CD4-positive, alpha-beta T cell treated with Interleukin-10 for 1 hour (primary cell): ENCODE results near the gene HS3ST5.
"Not testable (repeated sequence)": the region's sequence is repeated elsewhere in the genome, so short reads cannot be mapped to it uniquely, and the experiment has no call there.

ENCODE experiments used
- DNase-seq: peaks from one replicate; pipeline ENCODE4 v3.0.0-alpha.2; 2020

The HS3ST5 gene

DNA sequence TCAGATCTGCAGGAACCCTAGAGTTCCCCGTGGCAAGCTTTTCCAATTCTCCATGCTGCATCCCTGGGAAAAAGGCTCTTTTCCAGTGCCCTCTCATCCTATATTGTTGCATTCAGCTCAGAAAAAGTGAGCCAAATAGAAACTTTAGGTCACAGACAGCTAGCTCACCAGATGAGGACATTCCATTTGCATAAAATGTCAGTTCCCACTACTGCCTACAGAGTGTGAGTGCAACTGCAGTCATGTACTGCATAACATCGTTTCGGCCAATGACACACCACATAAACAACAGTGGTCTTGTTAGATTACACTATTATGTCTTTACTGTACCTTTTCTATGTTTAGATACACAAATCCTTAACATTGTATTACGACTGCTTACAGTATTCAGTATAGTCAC is 8.6 kb downstream of the HS3ST5 start:
- DNase-seq = no peak

GRCh38 chr6:114327074-114327473 is 15.7 kb downstream of the HS3ST5 start:
- DNase-seq = no peak

DNA sequence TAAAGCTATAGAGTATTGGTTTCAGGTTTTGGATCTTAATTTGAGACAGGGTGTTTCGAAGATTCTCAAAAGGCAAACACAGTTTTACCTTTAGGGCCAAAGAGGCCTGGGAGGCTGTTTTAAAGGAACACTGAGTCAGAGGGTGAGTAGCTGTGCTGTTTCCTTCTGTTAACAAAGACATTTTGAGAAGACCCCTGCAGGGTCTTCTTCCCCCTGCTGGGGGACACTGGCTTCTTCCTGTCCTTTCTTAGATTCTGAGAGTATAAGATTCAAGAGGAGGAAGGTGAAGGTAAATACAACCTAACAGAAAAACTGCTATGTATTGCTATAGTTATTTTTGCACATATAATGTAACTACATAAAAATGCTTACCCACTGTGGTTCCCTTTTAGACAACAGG is 19.0 kb downstream of the HS3ST5 start:
- DNase-seq = no peak

GRCh38 chr6:114319749-114320148 is 23.1 kb downstream of the HS3ST5 start:
- DNase-seq = no peak

DNA sequence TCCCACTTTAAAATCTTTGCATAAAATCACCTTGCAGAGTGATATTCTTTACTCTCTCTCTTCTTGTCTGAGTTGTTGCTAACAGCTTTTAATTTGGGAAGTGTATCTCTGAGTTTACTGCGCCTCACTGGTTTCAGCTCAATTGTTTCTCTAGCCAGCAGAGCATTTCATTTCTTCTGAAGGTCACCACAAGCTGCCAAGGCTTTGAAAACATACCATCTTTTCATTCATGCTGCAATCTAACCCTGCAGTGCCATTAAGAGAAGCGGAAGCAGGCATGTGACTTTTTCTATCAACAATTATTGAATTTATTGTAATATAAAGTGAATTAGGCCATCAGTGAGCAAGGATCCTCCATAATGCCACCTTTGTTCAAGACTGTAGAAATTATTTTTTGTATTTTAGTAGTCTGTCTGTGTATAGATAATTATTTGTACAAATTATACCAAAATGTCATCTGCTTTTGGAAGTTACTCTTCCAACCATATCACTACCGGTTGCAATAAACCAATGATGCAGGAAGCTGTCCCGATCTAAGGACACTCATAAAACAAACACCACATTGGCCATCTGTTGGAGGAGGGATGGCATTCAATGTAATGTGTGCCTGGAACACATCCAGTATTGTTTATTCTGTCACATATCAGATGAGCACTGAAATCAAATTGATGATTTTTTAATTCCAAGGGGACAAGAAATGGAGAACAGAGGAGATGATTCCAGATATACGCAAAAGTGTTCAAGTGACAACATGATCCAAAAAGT is 26.8 kb downstream of the HS3ST5 start:
- DNase-seq = no peak

GRCh38 chr6:114313816-114314215 is 29.0 kb downstream of the HS3ST5 start:
- not testable (repeated sequence) for DNase-seq

DNA sequence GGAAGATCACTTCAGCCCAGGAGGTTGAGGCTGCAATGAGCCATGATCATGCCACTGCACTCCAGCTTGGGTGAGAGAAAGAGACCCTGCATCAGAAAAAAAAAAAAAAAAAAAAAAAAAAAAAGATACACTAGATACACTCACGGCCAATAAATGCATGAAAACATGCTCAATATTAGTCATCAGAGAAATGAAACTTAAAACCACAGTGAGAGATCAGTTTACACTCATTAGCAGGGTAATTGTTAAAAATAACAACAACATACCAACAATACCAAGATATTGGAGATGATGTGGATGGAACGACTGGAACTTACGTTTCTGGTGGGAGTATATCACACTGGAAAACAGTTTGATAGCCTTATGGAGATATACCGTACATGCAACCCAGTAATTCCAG is 29.9 kb downstream of the HS3ST5 start:
- no peak for DNase-seq

DNA sequence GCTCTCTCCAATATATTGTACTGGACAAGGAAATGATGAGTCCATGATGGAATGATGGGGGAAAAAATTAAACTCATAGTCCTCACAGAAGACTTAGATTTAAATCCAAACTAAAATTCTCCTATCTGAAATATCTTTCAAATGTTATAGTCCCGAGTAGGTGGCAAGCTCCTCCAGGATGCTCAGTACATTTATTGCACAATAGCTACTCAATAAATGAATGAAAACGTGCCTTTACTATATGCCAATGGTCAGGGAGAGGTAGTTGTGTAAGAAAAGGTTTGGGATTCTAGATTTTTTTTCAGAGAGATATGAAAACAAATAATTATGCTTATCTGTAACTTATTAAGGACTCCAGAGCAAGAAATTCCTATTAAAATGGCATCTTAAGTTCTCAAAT is 32.8 kb downstream of the HS3ST5 start:
- no peak for DNase-seq

DNA sequence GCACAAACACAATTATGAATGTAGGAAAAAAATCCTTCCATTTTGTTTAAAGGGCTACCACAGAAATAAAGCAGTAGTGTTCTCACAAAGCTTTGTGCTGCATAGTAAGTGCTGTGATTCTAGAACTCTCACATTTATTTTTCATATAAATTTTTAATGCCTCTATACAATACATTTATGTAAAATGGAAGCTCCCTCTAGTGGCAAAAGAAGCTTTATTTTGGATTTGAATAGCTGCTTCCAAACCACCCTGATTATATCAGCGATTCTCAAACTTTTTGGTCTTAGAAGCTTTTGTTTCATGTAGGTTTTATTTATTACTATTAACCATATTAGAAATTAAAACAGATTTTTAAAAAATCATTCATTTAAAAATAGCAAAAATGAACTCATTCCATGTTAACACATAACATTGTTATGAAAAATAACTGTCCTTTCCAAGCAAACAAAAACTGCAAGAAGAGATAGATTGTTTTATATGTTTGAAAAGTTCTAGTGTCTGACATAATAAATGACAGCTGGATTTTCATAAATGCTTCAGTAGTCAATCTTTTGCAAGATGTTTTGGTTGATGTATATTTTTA is 38.4 kb downstream of the HS3ST5 start:
- DNase-seq = no peak

DNA sequence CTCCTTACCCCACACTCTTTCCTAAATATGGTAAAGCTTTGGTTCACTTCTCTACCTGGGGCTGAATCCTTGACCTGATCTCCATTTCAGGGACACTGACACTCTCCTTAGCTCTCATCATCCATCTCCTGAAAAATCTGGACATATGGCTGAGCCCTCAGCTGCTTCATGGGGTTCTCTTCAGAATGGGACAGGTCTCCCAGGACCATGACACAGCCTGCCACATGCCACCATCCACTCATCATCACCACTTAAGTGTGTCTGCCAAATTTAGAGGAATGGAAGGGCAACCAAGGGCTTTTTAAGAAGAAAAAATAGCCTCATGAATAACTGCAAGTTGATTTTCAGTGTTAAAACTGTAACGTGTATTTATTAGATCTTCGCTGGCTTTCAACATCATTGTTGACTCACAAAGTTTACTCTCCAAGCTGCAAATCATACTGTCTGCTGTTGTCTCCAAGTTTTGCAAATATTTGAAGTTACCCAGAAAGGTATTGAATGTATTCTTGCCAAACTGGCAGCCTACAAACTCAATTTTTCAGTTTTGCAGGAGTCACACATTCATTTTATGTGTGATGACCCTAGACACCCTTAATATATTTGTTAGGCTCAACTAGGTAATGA is 41.1 kb downstream of the HS3ST5 start:
- DNase-seq = no peak

DNA sequence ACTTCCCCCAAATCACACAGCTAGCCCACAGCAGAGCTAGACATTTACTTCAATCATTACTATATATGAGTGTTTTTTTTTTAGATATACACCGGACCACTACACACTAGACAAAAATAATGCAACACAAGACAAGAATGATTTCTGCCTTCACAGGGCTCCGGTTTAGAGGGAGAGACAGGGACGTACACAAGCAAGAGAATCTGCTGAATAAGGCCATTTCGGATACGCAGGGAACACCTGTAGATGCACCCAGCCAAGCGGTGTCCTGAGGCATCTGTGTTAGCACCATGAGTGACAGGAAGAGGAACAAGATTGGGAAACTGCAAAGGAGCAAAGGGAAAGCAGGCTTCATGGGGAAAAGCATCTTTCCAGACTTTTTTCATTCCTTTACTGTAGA is 45.7 kb downstream of the HS3ST5 start:
- DNase-seq = no peak

GRCh38 chr6:114292431-114292830 is 50.4 kb downstream of the HS3ST5 start:
- DNase-seq = no peak

DNA sequence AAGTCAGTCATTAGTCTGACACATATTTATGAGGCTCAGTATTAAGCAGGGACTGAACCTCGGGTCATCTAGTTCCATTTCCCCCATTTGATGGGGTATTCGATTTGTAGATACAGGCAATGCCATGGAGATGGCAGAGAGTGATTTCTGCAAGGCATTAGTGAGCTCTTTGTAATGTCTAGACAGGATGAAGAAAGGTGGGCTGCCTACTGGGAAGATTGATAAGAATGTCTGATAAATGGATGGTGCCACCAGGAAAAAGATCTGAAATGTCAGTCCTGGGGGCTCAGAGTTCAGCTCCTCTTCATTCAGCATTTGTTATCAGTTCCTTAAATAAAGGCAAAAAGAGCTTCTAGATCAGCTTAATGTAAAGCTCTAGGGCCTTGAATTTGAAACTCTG is 51.4 kb downstream of the HS3ST5 start:
- no peak for DNase-seq

DNA sequence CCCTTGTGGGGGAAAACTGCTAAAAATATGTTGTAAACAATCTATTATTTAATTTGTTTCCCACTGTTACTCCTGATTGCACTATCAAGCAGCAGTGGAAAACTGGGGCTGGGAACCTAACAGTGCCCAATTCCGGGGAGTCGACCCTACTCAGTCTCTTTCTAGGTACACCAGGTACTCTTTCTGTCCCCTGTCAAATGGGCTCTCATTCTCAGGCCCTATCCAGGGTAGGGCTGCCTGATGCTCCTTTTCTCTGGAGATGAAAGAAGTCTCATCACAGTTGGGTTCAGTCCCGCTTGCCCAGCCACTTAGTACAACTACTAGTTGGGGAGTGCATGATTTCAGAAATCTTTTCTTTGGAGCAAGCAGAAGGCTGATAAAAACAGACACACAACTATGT is 52.0 kb downstream of the HS3ST5 start:
- DNase-seq = no peak

GRCh38 chr6:114288701-114289495 is 53.9 kb downstream of the HS3ST5 start:
- DNase-seq = no peak

GRCh38 chr6:114287461-114287860 is 55.4 kb downstream of the HS3ST5 start:
- no peak for DNase-seq

DNA sequence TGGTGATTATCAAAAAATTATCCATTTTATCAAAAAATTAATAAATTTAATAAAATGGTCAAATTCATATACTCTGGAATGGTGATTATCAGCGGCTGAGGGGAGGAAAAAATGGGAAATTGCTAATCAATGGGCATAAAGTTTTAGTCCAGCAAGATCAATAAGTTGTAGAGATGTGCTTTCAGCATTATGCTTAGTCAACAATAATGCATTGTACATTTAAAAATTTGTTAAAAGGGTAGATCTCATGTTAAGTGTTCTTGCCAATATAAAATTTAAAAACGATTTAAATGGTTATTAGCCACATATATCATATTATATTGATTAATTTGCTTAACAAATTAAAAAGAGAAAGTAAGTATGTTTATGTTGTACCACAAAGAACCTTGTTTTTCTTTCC is 56.6 kb downstream of the HS3ST5 start:
- DNase-seq = no peak

- no peak for DNase-seq
These were observed 58.5 kb downstream of the HS3ST5 start for GRCh38 chr6:114284281-114284680.

GRCh38 chr6:114282292-114282691 is 60.5 kb downstream of the HS3ST5 start:
- no peak for DNase-seq

GRCh38 chr6:114281496-114281895 is 61.3 kb downstream of the HS3ST5 start:
- DNase-seq = no peak

DNA sequence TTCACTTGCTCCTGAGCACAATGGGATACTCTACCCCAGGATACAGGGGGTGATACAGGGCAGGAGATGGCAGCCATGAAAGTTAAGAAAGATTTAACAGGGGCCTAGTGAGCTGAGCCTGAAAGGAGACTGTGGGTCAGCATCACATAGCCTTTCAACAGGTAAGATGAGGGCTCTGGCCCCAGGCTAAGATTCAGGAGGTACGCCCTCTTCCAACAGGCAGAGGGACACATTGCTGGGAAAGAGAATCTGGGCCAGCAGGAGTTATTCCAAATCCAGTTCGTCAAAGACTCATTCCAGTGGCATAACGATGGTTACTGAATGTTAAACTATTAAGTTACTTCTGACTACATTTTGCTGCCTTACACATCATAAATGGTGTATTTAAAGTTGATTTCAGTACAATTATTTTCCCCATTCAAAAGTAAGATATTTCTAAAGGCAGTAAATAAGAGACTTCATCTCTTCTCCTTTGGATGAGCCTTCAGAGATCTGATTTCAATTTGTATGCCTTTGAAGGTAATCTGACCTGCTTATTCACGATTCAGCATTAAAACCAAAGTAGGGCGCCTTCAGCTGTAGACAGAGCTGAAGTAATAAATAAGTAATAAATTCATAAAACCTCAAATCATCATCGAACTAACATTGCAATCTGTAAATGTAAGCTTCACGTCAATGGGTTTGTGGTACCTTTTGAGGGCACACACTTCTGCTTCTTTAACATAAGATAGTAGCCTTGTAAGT is 62.4 kb downstream of the HS3ST5 start:
- DNase-seq = no peak

- no peak for DNase-seq
These were observed 65.6 kb downstream of the HS3ST5 start for GRCh38 chr6:114277220-114277619.

- DNase-seq = no peak
These were observed 66.0 kb downstream of the HS3ST5 start for GRCh38 chr6:114276783-114277182.
